Caco-2 (cell line): ENCODE data around the gene LDLRAD2. TPM values are rescaled to one million over a fixed set of nuclear protein-coding genes. Genes with fewer than 3 reads are reported as not detected.

Source experiments
- BruUV-seq: library from RNA; stranded (reverse); fragments of 400-500 nt; replicated peaks from 2 replicates; lab custom pipeline; 2021; lab: Mats Ljungman, UMichigan
- CTCF ChIA-PET: fragments of 300-600 bp; sonication (Branson Sonifier 250); formaldehyde crosslinking; loops from one replicate; lab custom pipeline; 2022; ENCODE audit warnings: antibody characterized with exemption; lab: Charles Lee
- POLR2A ChIA-PET: fragments of 300-600 bp; sonication (Branson Sonifier 250); formaldehyde crosslinking; loops from one replicate; lab custom pipeline; 2022; ENCODE audit warnings: antibody characterized with exemption; lab: Charles Lee
- DNase-seq, 2 experiments: peaks; one replicate each; pipeline versions ENCODE4 v3.0.0 to v3.0.0-alpha.2; 2020 to 2022
- H3K27me3 ChIP-seq: replicated peaks from 2 replicates; pipeline ENCODE4 v1.6.0; 2011; ENCODE audit warnings: low read length; ENCODE audit not compliant: control insufficient read depth, insufficient read depth
- H3K36me3 ChIP-seq: 2 replicates; pipeline ENCODE4 v1.5.1; 2011; ENCODE audit warnings: low read length; ENCODE audit not compliant: control insufficient read depth, insufficient read depth
- H3K4me1 ChIP-seq: fragments of 250-450 bp; sonication (Bioruptor Pico); 2 replicates; pipeline ENCODE4 v1.5.1; 2020; ENCODE audit warnings: mild to moderate bottlenecking
- H3K4me3 ChIP-seq: 2 replicates; pipeline ENCODE4 v1.5.1; 2011; ENCODE audit warnings: low read depth, mild to moderate bottlenecking, control low read depth, low read length
- H3K9me3 ChIP-seq: fragments of 250-450 bp; sonication (Bioruptor Pico); 2 replicates; pipeline ENCODE4 v1.5.1; 2020; ENCODE audit warnings: mild to moderate bottlenecking, moderate library complexity
- H3K27ac Mint-ChIP-seq: one replicate; pipeline ENCODE4 v1.8.0; 2022; ENCODE audit warnings: mixed read lengths; ENCODE audit not compliant: unreplicated experiment
- H3K27me3 Mint-ChIP-seq: one replicate; pipeline ENCODE4 v1.8.0; 2022; ENCODE audit warnings: mixed read lengths; ENCODE audit not compliant: insufficient read depth, unreplicated experiment
- H3K36me3 Mint-ChIP-seq: one replicate; pipeline ENCODE4 v1.8.0; 2022; ENCODE audit warnings: mild to moderate bottlenecking, mixed read lengths; ENCODE audit not compliant: insufficient read depth, unreplicated experiment
- H3K4me1 Mint-ChIP-seq: one replicate; pipeline ENCODE4 v1.8.0; 2022; ENCODE audit warnings: low read depth, mixed read lengths; ENCODE audit not compliant: unreplicated experiment
- H3K4me3 Mint-ChIP-seq: one replicate; pipeline ENCODE4 v1.8.0; 2022; ENCODE audit warnings: mild to moderate bottlenecking, moderate library complexity, mixed read lengths; ENCODE audit not compliant: unreplicated experiment
- H3K9me3 Mint-ChIP-seq: one replicate; pipeline ENCODE4 v1.8.0; 2022; ENCODE audit warnings: mixed read lengths; ENCODE audit not compliant: unreplicated experiment
- CTCF ChIP-seq, 2 experiments: fragments of 200-600 bp in 1 of 2; IDR thresholded peaks; 1 replicate in 1 of 2; 2 replicates in 1 of 2; pipeline versions ENCODE4 v1.5.1 to v1.8.0; 2011 to 2022; ENCODE audit warnings: antibody characterized with exemption in 1 of 2, control low read depth in 1 of 2, inconsistent platforms in 1 of 2, low read depth in 1 of 2, low read length in 1 of 2, mild to moderate bottlenecking in 1 of 2, moderate library complexity in 1 of 2; ENCODE audit not compliant: insufficient read depth in 1 of 2, severe bottlenecking in 1 of 2, unreplicated experiment in 1 of 2
- intact Hi-C: fragments of 100-400 bp; cut with micrococcal nuclease; formaldehyde crosslinking; loops from one replicate; pipeline ENCODE4 v1.10.0; 2022; ENCODE audit not compliant: unreplicated experiment
- total RNA-seq: library from RNA; stranded (reverse); gene quantifications from 2 replicates; pipeline ENCODE4 v1.2.3, GENCODE V29; 2022

LDLRAD2 gene
- total RNA-seq, 1 experiment from 2014 or later, result not detected

DNA sequence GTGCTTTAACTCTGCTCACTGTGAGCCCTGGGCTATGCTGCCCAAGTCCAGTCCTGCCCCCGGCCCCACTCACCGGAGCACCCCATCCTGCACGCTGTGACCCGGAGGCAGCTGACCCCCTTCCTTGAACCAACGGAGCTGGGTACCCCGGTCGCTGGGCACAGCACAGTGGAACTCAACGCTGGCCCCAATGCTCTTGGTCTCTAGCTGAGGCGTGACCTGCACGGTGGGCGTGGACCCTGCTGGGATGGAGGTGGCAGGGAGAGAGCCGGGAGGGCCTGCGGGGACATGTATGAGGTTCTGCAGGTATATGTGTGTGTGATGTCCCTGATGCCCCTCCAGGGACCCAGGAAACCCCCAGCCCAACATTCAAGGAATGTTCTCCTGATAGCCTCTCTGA is 24.7 kb downstream of the LDLRAD2 start:
- H3K4me1 Mint-ChIP-seq, result no peaks in the 10 kb centered on the region
- ChIA-PET POLR2A (no interaction called here), CTCF (no interaction called here)
- peaks cover 9% of the 10 kb centered on the region for H3K36me3 ChIP-seq
- H3K4me1 ChIP-seq, result no peaks in the 10 kb centered on the region
- BruUV-seq, result no TSS peak
- H3K4me3 ChIP-seq, result no peak overlapping the region
- DNase-seq, result no peak
- H3K4me3 Mint-ChIP-seq, result no peak overlapping the region
- H3K27me3 Mint-ChIP-seq, result no peaks in the 10 kb centered on the region
- H3K9me3 ChIP-seq, result no peaks in the 10 kb centered on the region
- no peak overlapping the region for H3K27ac Mint-ChIP-seq
- intact Hi-C loops, result no loop called here
- TF ChIP-seq CTCF (IDR thresholded peaks at IDR 0.05; ENCODE audit: insufficient read depth in 1 of 2, low read depth in 1 of 2, low read length in 1 of 2, severe bottlenecking in 1 of 2, unreplicated experiment in 1 of 2), result no peak
- peaks cover 84% of the 10 kb centered on the region for H3K36me3 Mint-ChIP-seq
- H3K9me3 Mint-ChIP-seq, result no peaks in the 10 kb centered on the region
- no peaks in the 10 kb centered on the region for H3K27me3 ChIP-seq

DNA sequence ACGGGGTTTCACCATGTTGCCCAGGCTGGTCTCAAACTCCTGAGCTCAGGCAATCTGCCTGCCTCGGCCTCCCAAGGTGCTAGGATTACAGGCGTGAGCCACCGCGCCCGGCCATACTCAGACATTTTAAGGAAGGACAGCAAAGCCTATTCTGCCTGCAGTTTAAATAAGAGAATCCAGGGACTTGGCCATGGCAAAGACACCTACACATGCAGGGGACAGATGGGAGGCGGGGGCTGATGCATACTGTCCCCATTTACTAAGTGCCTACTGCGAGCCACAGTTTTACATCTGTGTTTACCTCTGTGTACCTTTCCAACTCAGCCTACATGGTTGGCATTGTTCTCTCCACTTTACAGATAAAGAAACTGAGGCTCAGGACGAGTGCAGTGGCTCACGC is 25.4 kb downstream of the LDLRAD2 start:
- Mint-ChIP-seq H3K4me3 (no peak overlapping the region), H3K9me3 (no peaks in the 10 kb centered on the region), H3K27me3 (no peaks in the 10 kb centered on the region), H3K36me3 (peaks cover 81% of the 10 kb centered on the region), H3K27ac (no peak overlapping the region), H3K4me1 (no peaks in the 10 kb centered on the region)
- ChIA-PET CTCF (no interaction called here), POLR2A (no interaction called here)
- Histone ChIP-seq H3K36me3 (peaks cover 14% of the 10 kb centered on the region), H3K4me1 (no peaks in the 10 kb centered on the region), H3K9me3 (no peaks in the 10 kb centered on the region), H3K4me3 (no peak overlapping the region), H3K27me3 (no peaks in the 10 kb centered on the region)
- no peak for TF ChIP-seq CTCF (IDR thresholded peaks at IDR 0.05; ENCODE audit: insufficient read depth in 1 of 2, low read depth in 1 of 2, low read length in 1 of 2, severe bottlenecking in 1 of 2, unreplicated experiment in 1 of 2)
- intact Hi-C loops, result no loop called here
- BruUV-seq, result no TSS peak
- no peak for DNase-seq

DNA sequence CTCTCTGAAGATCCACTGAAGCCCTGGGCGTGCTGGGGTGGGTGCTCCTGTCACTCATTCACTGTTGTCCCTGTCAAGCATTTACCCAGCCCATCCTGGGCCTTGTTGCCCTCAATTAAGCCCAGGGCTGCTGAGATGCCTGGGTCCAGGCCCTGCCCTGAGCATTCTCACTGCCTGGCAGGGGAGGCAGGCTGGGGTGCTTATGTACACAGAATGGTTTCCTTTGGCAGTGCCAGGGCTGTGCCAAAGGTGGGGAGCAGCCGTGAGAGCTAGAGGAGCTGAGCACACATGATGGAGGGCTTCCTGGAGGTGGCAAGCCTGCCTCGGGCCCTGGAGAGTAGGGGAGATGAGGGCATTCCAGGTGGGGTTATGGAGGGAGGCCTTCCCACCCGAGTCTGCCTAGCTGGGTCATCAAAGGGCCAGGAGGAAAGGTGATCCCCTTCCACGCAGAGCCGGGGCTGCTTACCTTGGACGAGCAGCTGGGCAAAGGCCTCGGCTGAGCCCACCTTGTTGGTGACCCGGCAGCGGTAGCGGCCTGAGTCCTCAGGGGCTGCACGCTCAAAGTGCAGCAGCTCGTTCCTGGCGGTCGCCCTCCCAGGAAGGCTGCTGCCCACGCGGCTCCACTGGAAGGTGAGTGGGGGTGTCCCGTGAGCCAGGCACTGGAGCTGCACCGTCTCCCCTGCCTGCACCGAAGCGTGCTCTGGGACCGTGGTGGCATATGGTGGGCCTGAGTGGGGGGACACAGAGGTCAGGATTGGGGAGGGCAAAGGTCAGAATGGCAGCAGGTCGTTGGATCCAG is 26.5 kb downstream of the LDLRAD2 start:
- Histone ChIP-seq H3K27me3 (no peaks in the 10 kb centered on the region), H3K9me3 (no peaks in the 10 kb centered on the region), H3K4me3 (no peak overlapping the region), H3K36me3 (peaks cover 16% of the 10 kb centered on the region), H3K4me1 (no peaks in the 10 kb centered on the region)
- no peak overlapping the region for H3K27ac Mint-ChIP-seq
- no peak for TF ChIP-seq CTCF (IDR thresholded peaks at IDR 0.05; ENCODE audit: insufficient read depth in 1 of 2, low read depth in 1 of 2, low read length in 1 of 2, severe bottlenecking in 1 of 2, unreplicated experiment in 1 of 2)
- POLR2A ChIA-PET, result no interaction called here
- BruUV-seq, result no TSS peak
- no peak for DNase-seq
- H3K27me3 Mint-ChIP-seq, result no peaks in the 10 kb centered on the region
- H3K4me1 Mint-ChIP-seq, result no peaks in the 10 kb centered on the region
- no peak overlapping the region for H3K4me3 Mint-ChIP-seq
- no peaks in the 10 kb centered on the region for H3K9me3 Mint-ChIP-seq
- peaks cover 79% of the 10 kb centered on the region for H3K36me3 Mint-ChIP-seq
- CTCF ChIA-PET, result no interaction called here
- intact Hi-C loops, result no loop called here
